HEK293 (cell line): Measurements from ENCODE around the gene MYLK2.

Experiments used
- CTCF ChIA-PET: fragments of 350-600 bp; formaldehyde crosslinking; extraction: SDS; loops from one replicate; lab custom pipeline; 2021; ENCODE audit warnings: antibody characterized with exemption; lab: Yijun Ruan, JAX
- POLR2A ChIA-PET: fragments of 300-600 bp; formaldehyde crosslinking; extraction: SDS; loops from one replicate; lab custom pipeline; 2020; ENCODE audit warnings: antibody characterized with exemption, inconsistent platforms; lab: Yijun Ruan, JAX
- H3K27ac ChIP-seq: fragments of 200-500 bp; sonication (Bioruptor generic); 2 replicates; pipeline ENCODE4 v1.5.1; 2014; ENCODE audit warnings: low read depth, low read length, control low read depth, inconsistent platforms; ENCODE audit errors: extremely low read depth
- H3K36me3 ChIP-seq, 2 experiments: fragments of 200-500 bp in 1 of 2; sonication (Bioruptor generic) in 1 of 2; 1 replicate in 1 of 2; 2 replicates in 1 of 2; pipeline ENCODE4 v1.5.1; 2014 to 2017; ENCODE audit warnings: inconsistent platforms in 2 of 2, low read length in 2 of 2; ENCODE audit not compliant: control insufficient read depth in 2 of 2, insufficient read depth in 1 of 2
- H3K4me1 ChIP-seq: fragments of 200-500 bp; sonication (Bioruptor generic); 2 replicates; pipeline ENCODE4 v1.5.1; 2014; ENCODE audit warnings: mild to moderate bottlenecking, low read length, inconsistent platforms; ENCODE audit not compliant: control insufficient read depth, insufficient read depth
- H3K4me3 ChIP-seq: 2 replicates; pipeline ENCODE4 v1.5.1; 2011; ENCODE audit warnings: low read depth, mild to moderate bottlenecking, control low read depth, low read length, moderate library complexity
- H3K9me3 ChIP-seq: fragments of 200-500 bp; sonication (Bioruptor generic); 2 replicates; pipeline ENCODE4 v1.5.1; 2014; ENCODE audit warnings: low read depth, low read length, inconsistent platforms; ENCODE audit not compliant: control insufficient read depth, insufficient read depth
- BCL11B ChIP-seq: fragments of 450-650 bp; formaldehyde crosslinking; IDR thresholded peaks from 2 replicates; pipeline ENCODE4 v1.5.1; 2016; ENCODE audit warnings: low read depth, missing biosample characterization, missing genetic modification characterization
- HOXA7 ChIP-seq: sonication (generic); formaldehyde crosslinking; IDR thresholded peaks from 2 replicates; pipeline ENCODE4 v1.8.1; 2022; ENCODE audit warnings: missing genetic modification reagents, borderline replicate concordance
- SCRT2 ChIP-seq: fragments of 450-650 bp; formaldehyde crosslinking; IDR thresholded peaks from 2 replicates; pipeline ENCODE4 v1.5.1; 2016; ENCODE audit warnings: missing biosample characterization, missing genetic modification characterization
- YY2 ChIP-seq: fragments of 450-650 bp; formaldehyde crosslinking; IDR thresholded peaks from 2 replicates; pipeline ENCODE4 v1.5.1; 2016; ENCODE audit warnings: missing biosample characterization, missing genetic modification characterization
- ZEB2 ChIP-seq: fragments of 450-650 bp; formaldehyde crosslinking; IDR thresholded peaks from 2 replicates; pipeline ENCODE4 v1.5.1; 2016; ENCODE audit warnings: missing biosample characterization, missing genetic modification characterization
- ZFHX2 ChIP-seq: fragments of 450-650 bp; formaldehyde crosslinking; conservative IDR thresholded peaks from 2 replicates; pipeline ENCODE4 v1.5.1; 2016; ENCODE audit warnings: missing biosample characterization, missing genetic modification characterization
- ZNF133 ChIP-seq: fragments of 450-650 bp; formaldehyde crosslinking; IDR thresholded peaks from 2 replicates; pipeline ENCODE4 v1.5.1; 2016; ENCODE audit warnings: missing biosample characterization, missing genetic modification characterization
- ZNF146 ChIP-seq: fragments of 450-650 bp; formaldehyde crosslinking; IDR thresholded peaks from 2 replicates; pipeline ENCODE4 v1.5.1; 2016; ENCODE audit warnings: missing biosample characterization, missing genetic modification characterization
- ZNF211 ChIP-seq: fragments of 450-650 bp; formaldehyde crosslinking; IDR thresholded peaks from 2 replicates; pipeline ENCODE4 v1.5.1; 2016; ENCODE audit warnings: low read depth, missing biosample characterization, missing genetic modification characterization
- ZNF248 ChIP-seq: fragments of 450-650 bp; formaldehyde crosslinking; IDR thresholded peaks from 2 replicates; pipeline ENCODE4 v1.5.1; 2017; ENCODE audit warnings: missing biosample characterization, missing genetic modification characterization
- ZNF311 ChIP-seq: fragments of 450-650 bp; formaldehyde crosslinking; IDR thresholded peaks from 2 replicates; pipeline ENCODE4 v1.5.1; 2017; ENCODE audit warnings: missing biosample characterization, missing genetic modification characterization, borderline replicate concordance
- ZNF416 ChIP-seq: fragments of 450-650 bp; formaldehyde crosslinking; IDR thresholded peaks from 2 replicates; pipeline ENCODE4 v1.5.1; 2016; ENCODE audit warnings: missing biosample characterization, missing genetic modification characterization
- ZNF521 ChIP-seq: fragments of 450-650 bp; formaldehyde crosslinking; IDR thresholded peaks from 2 replicates; pipeline ENCODE4 v1.5.1; 2017; ENCODE audit warnings: missing biosample characterization, mild to moderate bottlenecking, missing genetic modification characterization
- ZNF560 ChIP-seq: fragments of 450-650 bp; formaldehyde crosslinking; IDR thresholded peaks from 2 replicates; pipeline ENCODE4 v1.5.1; 2017; ENCODE audit warnings: missing biosample characterization, missing genetic modification characterization, borderline replicate concordance
- ZNF621 ChIP-seq: fragments of 450-650 bp; formaldehyde crosslinking; IDR thresholded peaks from 2 replicates; pipeline ENCODE4 v1.5.1; 2017; ENCODE audit warnings: missing biosample characterization, missing genetic modification characterization
- ZNF776 ChIP-seq: fragments of 450-650 bp; formaldehyde crosslinking; IDR thresholded peaks from 2 replicates; pipeline ENCODE4 v1.5.0; 2017; ENCODE audit warnings: missing biosample characterization, missing genetic modification characterization, borderline replicate concordance
- TF ChIP-seq, protein P1 (sequence below): fragments of 450-650 bp; formaldehyde crosslinking; IDR thresholded peaks from 2 replicates; pipeline ENCODE4 v1.5.1; 2016; ENCODE audit warnings: missing biosample characterization, missing genetic modification characterization, borderline replicate concordance
- TF ChIP-seq, protein P2 (sequence below): fragments of 450-650 bp; formaldehyde crosslinking; IDR thresholded peaks from 2 replicates; pipeline ENCODE4 v1.5.1; 2016; ENCODE audit warnings: missing biosample characterization, missing genetic modification characterization

Gene MYLK2

DNA sequence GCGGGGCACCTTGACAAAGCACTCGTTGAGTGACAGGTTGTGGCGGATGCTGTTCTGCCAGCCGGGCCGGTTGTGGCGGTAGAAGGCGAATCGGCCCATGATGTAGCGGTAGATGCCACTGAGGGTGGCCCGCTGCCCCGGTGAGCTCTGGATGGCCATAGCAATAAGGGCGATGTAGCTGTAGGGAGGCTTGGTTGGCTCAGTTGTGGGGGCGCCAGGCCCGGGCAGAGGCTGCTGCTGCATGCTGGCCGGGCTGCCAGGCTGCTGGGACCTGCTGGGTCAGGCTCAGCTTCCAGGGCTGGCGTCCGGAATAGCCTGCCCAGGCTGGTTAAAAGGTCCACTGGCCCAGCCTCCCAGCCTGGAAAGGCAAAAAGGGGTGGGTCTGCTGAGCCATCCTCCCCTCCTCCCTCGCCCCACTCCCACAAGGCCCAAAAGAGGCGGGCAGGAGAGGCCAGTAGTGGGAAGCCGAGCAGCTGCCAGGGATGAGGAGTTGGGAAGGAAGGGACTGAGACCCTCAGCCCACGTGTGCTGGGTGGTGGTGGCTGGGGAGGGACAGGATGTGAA, 26.2 kb downstream of the MYLK2 start, which contains the start of gene FOXS1 (continued):
- TF ChIP-seq ZEB2 (tag by site-specific recombination) (no peak), ZNF248 (tag by site-specific recombination) (no peak), ZNF311 (no peak), ZFHX2 (tag by site-specific recombination) (peak; percentile 81), ZNF146 (no peak)
- TF ChIP-seq, protein P1, sequence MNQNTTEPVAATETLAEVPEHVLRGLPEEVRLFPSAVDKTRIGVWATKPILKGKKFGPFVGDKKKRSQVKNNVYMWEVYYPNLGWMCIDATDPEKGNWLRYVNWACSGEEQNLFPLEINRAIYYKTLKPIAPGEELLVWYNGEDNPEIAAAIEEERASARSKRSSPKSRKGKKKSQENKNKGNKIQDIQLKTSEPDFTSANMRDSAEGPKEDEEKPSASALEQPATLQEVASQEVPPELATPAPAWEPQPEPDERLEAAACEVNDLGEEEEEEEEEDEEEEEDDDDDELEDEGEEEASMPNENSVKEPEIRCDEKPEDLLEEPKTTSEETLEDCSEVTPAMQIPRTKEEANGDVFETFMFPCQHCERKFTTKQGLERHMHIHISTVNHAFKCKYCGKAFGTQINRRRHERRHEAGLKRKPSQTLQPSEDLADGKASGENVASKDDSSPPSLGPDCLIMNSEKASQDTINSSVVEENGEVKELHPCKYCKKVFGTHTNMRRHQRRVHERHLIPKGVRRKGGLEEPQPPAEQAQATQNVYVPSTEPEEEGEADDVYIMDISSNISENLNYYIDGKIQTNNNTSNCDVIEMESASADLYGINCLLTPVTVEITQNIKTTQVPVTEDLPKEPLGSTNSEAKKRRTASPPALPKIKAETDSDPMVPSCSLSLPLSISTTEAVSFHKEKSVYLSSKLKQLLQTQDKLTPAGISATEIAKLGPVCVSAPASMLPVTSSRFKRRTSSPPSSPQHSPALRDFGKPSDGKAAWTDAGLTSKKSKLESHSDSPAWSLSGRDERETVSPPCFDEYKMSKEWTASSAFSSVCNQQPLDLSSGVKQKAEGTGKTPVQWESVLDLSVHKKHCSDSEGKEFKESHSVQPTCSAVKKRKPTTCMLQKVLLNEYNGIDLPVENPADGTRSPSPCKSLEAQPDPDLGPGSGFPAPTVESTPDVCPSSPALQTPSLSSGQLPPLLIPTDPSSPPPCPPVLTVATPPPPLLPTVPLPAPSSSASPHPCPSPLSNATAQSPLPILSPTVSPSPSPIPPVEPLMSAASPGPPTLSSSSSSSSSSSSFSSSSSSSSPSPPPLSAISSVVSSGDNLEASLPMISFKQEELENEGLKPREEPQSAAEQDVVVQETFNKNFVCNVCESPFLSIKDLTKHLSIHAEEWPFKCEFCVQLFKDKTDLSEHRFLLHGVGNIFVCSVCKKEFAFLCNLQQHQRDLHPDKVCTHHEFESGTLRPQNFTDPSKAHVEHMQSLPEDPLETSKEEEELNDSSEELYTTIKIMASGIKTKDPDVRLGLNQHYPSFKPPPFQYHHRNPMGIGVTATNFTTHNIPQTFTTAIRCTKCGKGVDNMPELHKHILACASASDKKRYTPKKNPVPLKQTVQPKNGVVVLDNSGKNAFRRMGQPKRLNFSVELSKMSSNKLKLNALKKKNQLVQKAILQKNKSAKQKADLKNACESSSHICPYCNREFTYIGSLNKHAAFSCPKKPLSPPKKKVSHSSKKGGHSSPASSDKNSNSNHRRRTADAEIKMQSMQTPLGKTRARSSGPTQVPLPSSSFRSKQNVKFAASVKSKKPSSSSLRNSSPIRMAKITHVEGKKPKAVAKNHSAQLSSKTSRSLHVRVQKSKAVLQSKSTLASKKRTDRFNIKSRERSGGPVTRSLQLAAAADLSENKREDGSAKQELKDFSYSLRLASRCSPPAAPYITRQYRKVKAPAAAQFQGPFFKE (tag by site-specific recombination) = no peak

DNA sequence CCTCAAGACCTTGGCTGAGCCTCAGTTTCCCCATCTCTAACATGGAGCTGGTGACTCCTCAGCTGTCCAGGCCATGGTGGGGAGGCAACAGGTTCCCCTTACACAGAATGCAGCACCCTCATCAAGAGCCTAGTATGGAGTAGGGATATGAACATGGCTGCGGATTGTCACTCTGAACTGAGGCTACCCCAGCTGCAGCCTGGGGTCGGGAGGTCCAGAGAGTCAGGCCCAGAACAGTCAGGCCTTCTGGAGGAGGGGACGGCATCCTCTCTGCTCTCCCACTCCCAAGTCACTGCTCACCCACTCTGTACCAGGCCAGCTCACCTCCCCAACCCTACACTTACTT, 27.6 kb downstream of the MYLK2 start:
- CTCF ChIA-PET = interaction anchor here (0.6 to 4.9 kb wide), 33 partner anchors 9 to 807 kb away, joined by 3 to 87 read pairs (median 4); partner anchors contain the start of gene PDRG1
- Histone ChIP-seq H3K4me3 (no peak overlapping the region), H3K36me3 (no peaks in the 10 kb centered on the region), H3K27ac (no peak overlapping the region), H3K9me3 (no peaks in the 10 kb centered on the region), H3K4me1 (no peaks in the 10 kb centered on the region)
- TF ChIP-seq, protein P2, sequence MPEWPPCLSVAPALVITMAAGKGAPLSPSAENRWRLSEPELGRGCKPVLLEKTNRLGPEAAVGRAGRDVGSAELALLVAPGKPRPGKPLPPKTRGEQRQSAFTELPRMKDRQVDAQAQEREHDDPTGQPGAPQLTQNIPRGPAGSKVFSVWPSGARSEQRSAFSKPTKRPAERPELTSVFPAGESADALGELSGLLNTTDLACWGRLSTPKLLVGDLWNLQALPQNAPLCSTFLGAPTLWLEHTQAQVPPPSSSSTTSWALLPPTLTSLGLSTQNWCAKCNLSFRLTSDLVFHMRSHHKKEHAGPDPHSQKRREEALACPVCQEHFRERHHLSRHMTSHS (tag by site-specific recombination) = no peak
- TF ChIP-seq ZNF133 (tag by site-specific recombination) (no peak), ZNF560 (no peak), ZNF621 (tag by site-specific recombination) (no peak), YY2 (no peak), SCRT2 (no peak), ZNF211 (tag by site-specific recombination) (no peak), ZNF416 (tag by site-specific recombination) (no peak), ZNF521 (tag by site-specific recombination) (no peak), BCL11B (tag by site-specific recombination) (no peak), HOXA7 (CRISPR knock-in tag) (no peak), ZNF776 (tag by site-specific recombination) (no peak)
- POLR2A ChIA-PET = interaction anchor here (1.1 kb wide), 1 partner anchor 10 kb away, joined by 3 read pairs; no protein-coding TSS in a partner anchor
